ENCODE data around the gene HIF1A. TPM values are rescaled to one million over a fixed set of nuclear protein-coding genes. Genes with fewer than 3 reads are reported as not detected.
"Not testable (repeated sequence)": the region's sequence is repeated elsewhere in the genome, so short reads cannot be mapped to it uniquely, and the experiment has no call there.

Gene HIF1A
- total and polyA plus RNA-seq, 11 donors: 12.8 to 157 (median 72.8) TPM

DNA sequence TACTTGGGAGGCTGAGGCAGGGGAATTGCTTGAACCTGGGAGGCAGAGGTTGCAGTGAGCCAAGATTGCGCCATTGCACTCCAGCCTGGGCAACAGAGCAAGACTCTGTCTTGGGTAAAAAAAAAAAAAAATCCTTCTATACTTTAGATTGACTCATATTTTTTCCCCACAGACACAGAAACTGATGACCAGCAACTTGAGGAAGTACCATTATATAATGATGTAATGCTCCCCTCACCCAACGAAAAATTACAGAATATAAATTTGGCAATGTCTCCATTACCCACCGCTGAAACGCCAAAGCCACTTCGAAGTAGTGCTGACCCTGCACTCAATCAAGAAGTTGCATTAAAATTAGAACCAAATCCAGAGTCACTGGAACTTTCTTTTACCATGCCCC lies 42.6 kb downstream of the HIF1A start:
- H3K27ac ChIP-seq: no peak overlapping the region
- DNase-seq (no peak), ATAC-seq (no peak)
- H3K4me1 ChIP-seq: peaks cover 0 to 13% (median 1%) of the 10 kb centered on the region in 12 donors
- peaks cover 2 to 99% (median 96%) of the 10 kb centered on the region in 9 donors for H3K36me3 ChIP-seq
- 84 to 91% (median 89%) methylated on average over 5 of the region's 5 CpGs for WGBS, 4 donors
- H3K9me3 ChIP-seq: no peaks in the 10 kb centered on the region
- H3K27me3 ChIP-seq: no peaks in the 10 kb centered on the region
- no peak overlapping the region for H3K4me3 ChIP-seq
- TF ChIP-seq, protein P1, sequence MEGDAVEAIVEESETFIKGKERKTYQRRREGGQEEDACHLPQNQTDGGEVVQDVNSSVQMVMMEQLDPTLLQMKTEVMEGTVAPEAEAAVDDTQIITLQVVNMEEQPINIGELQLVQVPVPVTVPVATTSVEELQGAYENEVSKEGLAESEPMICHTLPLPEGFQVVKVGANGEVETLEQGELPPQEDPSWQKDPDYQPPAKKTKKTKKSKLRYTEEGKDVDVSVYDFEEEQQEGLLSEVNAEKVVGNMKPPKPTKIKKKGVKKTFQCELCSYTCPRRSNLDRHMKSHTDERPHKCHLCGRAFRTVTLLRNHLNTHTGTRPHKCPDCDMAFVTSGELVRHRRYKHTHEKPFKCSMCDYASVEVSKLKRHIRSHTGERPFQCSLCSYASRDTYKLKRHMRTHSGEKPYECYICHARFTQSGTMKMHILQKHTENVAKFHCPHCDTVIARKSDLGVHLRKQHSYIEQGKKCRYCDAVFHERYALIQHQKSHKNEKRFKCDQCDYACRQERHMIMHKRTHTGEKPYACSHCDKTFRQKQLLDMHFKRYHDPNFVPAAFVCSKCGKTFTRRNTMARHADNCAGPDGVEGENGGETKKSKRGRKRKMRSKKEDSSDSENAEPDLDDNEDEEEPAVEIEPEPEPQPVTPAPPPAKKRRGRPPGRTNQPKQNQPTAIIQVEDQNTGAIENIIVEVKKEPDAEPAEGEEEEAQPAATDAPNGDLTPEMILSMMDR (IDR thresholded peaks at IDR 0.05): no peak
- intact Hi-C loops (cut with DNase I): loop anchor here in 4 of 10 donors (10.0 kb wide), 2 partner anchors 97 to 443 kb away; no protein-coding TSS in a partner anchor

DNA sequence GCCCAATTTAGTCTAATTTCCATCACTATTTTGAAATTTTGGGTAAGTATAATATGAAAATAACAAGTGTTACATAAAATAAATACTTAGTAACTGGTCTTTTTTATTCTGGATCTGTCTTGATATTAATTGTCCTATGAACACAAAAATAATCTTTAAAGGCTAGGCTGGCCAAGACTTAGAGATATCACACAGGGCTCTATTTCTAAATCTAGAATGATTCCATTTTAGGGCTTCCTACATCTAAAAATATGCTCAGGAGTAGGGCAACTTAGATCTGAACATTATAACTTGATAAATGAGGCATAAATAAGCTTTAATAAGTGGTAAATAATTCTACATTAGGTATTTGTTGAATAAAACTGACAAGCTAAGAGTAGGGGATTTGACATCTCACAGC lies 43.8 kb downstream of the HIF1A start:
- no peak for TF ChIP-seq POLR2A (IDR thresholded peaks at IDR 0.05)
- TF ChIP-seq, protein P1 (IDR thresholded peaks at IDR 0.05): no peak
- no peak for ATAC-seq
- intact Hi-C loops (cut with DNase I): loop anchor here in 4 of 10 donors (10.0 kb wide), 2 partner anchors 96 to 444 kb away; no protein-coding TSS in a partner anchor
- Histone ChIP-seq H3K4me3 (no peak overlapping the region), H3K4me1 (peaks cover 0 to 13% (median 1%) of the 10 kb centered on the region in 12 donors), H3K9me3 (no peaks in the 10 kb centered on the region), H3K27ac (peak overlapping the region in 7 of 12 donors; percentile 1 to 56 (median 6)), H3K27me3 (no peaks in the 10 kb centered on the region), H3K36me3 (peaks cover 2 to 99% (median 96%) of the 10 kb centered on the region in 9 donors)
- DNase-seq: no peak

GRCh38 chr14:61742371-61742770 lies 47.1 kb downstream of the HIF1A start:
- ATAC-seq (no peak), DNase-seq (no peak)
- H3K4me3 ChIP-seq: no peak overlapping the region
- no peaks in the 10 kb centered on the region for H3K27me3 ChIP-seq
- 92 to 98% (median 95%) methylated on average over 6 of the region's 6 CpGs for WGBS, 4 donors
- TF ChIP-seq POLR2A (IDR thresholded peaks at IDR 0.05): no peak
- peaks cover 0 to 18% (median 8%) of the 10 kb centered on the region in 12 donors for H3K4me1 ChIP-seq
- H3K9me3 ChIP-seq: no peaks in the 10 kb centered on the region
- intact Hi-C loops (cut with DNase I): loop anchor here in 1 of 10 donors (10.0 kb wide), 1 partner anchor 92 kb away; no protein-coding TSS in a partner anchor
- peak overlapping the region in 1 of 12 donors; percentile 9 for H3K27ac ChIP-seq
- H3K36me3 ChIP-seq: peaks cover 2 to 99% (median 92%) of the 10 kb centered on the region in 9 donors

GRCh38 chr14:61744238-61744637 lies 48.9 kb downstream of the HIF1A start:
- no peak for DNase-seq
- peak overlapping the region in 1 of 12 donors; percentile 11 for H3K27ac ChIP-seq
- no peaks in the 10 kb centered on the region for H3K9me3 ChIP-seq
- 88 to 93% (median 88%) methylated on average over 5 of the region's 5 CpGs for WGBS, 4 donors
- peaks cover 0 to 29% (median 17%) of the 10 kb centered on the region in 12 donors for H3K4me1 ChIP-seq
- TF ChIP-seq, protein P1 (IDR thresholded peaks at IDR 0.05): no peak
- TF ChIP-seq POLR2A (IDR thresholded peaks at IDR 0.05): no peak
- ATAC-seq: no peak
- no peaks in the 10 kb centered on the region for H3K27me3 ChIP-seq
- intact Hi-C loops (cut with DNase I): loop anchor here in 1 of 10 donors (10.0 kb wide), 1 partner anchor 91 kb away; no protein-coding TSS in a partner anchor
- peaks cover 0 to 95% (median 80%) of the 10 kb centered on the region in 9 donors for H3K36me3 ChIP-seq
- H3K4me3 ChIP-seq: no peak overlapping the region

DNA sequence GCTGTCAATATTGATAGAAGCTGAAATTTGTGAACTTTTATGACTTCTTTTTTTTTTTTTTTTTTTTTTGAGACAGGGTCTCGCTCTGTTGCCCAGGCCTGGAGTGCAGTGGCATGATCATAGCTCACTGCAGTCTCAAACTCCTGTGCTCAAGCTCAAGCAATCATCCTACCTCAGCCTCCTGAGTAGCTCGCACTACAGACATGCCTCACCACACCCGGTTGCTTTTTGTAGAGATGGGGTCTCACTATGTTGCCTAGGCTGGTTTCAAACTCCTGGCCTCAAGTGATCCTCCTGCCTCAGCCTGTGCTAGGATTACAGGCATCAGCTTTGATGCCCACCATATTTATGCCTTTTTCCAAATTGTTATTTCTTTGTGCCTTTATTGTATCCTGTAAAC lies 51.0 kb downstream of the HIF1A start:
- Histone ChIP-seq H3K4me1 (peaks cover 0 to 41% (median 19%) of the 10 kb centered on the region in 12 donors), H3K36me3 (peaks cover 0 to 75% (median 62%) of the 10 kb centered on the region in 9 donors), H3K27ac (peak overlapping the region in 3 of 12 donors; percentile 6 to 32 (median 13))
- intact Hi-C loops (cut with DNase I): loop anchor here in 1 of 10 donors (10.0 kb wide), 1 partner anchor 88 kb away; no protein-coding TSS in a partner anchor
- 90 to 95% (median 92%) methylated on average over 3 of the region's 3 CpGs for WGBS, 4 donors
- DNase-seq, H3K9me3 ChIP-seq, H3K4me3 ChIP-seq, H3K27me3 ChIP-seq, ATAC-seq: not testable (repeated sequence)

Measured in heart left ventricle (tissue), 16 donors.